GM04503 (cell line): ENCODE data around the gene BTRC.
A peak's percentile ranks its signal among the peaks of the same experiment; 100 is the strongest.

Experiments
- DNase-seq: peaks from one replicate; pipeline ENCODE4 v3.0.0-alpha.2; 2012; ENCODE audit warnings: low read depth

Gene BTRC

DNA sequence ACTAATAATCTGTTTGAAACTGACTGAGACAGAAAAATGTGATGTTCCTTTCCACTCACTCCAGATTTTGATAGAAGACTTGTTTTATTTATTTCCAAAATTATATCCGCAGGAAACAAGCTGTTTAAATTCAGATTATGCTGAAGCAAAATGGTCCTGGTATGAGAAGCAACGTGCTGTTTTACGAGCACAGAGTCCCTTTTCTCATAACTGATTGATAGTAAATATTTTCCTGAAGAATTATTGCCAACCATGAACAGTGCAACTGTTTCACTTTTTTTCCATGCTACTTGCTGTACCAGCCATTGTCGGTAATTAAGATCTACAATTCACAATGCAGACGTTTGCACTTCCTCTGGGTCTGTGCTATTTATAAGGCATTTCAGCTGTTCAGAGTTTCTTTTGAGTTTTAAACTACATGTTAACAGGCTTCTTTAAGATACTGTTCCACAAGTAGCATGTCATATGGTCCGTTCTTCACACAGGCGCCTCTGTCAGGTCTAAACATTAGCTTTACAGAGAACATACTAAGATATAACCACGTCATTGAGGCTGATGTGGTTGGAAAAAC is 130.3 kb downstream of the BTRC start:
- DNase-seq = no peak

DNA sequence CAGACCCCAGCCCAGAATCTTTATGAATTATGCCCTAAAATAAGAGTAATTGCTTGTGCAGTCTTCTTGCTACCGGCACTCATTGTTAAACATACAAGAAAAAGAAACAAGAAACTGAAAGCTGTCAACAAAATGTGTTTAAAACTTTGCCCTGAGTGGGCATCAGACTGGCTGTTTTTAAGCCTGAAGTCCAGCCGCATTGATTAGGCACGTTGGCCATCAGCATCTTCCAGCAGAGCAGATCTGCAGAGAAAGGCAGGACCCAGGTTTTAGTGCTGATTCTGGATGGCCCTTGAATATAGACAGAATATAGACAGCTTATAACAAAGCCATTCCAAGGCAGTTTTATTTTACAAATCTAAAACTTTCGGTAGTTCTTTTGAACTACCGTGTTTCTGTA is 131.2 kb downstream of the BTRC start:
- DNase-seq = no peak

DNA sequence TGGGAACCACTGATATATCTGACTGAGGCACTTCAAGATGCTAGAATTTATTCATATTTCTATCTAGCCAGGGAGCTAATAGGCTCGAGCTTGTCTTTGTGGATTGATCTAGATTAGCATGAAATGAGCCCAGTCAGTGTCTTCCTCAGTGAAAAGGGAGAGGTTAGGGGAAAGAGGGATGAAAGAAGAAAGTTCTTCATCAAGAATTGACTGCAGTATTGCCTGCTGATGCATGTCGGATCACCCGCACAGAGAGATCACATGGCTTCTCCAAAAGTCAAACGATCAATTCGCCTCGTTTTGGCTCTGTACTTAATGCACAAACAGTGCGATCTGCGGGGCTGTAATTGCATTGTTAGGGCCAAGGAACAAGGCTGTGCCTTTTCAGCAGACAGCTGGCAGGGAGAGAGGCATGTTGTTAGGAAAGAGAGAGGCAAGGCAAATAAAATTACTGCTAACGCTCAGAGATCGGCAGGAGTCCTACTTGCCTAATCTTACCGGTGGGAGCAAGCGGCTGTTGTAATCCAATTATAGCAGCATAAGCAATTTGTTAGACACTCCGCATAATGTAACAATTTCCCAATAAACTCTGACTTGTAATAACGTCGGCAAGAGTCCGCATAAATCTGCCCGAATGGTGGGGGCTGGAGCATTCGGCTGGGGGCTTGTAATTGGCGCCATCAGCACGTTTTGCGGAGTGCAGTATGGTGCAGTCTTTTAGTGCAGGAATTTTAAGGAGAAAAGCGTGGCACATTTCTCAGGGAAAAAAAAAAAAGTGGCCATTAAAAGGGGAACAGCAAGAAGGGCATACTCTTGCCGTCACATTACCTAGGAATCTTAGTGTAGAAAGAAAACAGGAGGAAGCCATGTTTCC is 132.0 kb downstream of the BTRC start:
- DNase-seq = no peak

DNA sequence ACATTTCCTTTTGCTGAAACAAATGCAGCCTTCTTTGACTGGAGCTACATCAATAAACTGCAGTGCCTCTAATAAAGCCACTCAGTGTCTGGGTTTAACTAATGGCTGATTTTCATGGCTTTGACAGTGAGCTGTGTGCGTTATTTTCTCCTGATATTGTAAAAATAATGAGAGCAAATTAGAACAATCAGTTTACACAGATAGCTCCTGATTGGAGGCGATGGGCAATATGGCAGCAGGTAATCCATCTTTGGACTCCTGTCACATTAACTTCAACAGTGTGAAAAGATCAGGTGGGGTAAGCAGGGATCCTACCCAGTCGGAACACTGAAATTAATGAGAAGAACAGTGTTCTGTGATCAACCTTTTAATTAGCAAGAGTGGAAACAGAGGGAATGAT is 133.4 kb downstream of the BTRC start:
- DNase-seq = no peak

DNA sequence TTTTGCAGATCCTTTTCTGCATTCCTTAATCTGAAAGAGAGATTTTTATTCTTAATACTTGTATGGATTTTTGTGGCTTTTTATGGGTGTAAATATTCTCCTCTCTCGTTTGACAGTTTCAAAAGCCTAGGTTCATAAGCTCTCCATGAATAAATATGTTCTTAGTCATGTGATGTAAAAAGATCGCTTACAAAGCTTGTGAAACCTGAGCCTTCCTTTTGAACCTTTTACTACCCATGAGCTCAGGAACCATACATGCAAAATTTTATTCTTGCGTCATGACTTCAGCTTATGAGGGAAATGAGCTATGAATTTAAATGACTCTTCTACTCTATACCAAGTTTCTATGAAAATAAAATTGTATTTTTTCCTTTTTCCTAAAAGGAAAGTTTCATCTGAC is 135.4 kb downstream of the BTRC start:
- DNase-seq = no peak

DNA sequence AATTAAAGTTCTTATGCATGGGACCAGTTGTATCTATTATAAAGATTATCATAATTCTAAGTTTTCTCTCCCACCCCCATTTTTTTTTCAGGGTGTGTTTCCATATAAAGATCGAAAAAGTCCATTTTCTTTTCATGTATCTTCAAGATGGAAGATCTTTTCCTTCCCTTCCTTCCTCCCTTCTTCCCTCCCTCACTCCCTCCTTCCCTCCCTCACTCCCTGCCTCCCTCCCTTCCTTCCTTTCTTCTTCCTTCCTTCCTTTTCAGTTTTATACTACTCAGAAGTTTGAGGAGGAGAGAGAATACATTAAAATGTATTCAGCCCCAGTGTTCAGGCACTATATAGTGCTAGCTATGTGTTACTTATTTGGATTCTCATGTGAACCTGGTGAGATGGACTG is 136.1 kb downstream of the BTRC start:
- DNase-seq = no peak

DNA sequence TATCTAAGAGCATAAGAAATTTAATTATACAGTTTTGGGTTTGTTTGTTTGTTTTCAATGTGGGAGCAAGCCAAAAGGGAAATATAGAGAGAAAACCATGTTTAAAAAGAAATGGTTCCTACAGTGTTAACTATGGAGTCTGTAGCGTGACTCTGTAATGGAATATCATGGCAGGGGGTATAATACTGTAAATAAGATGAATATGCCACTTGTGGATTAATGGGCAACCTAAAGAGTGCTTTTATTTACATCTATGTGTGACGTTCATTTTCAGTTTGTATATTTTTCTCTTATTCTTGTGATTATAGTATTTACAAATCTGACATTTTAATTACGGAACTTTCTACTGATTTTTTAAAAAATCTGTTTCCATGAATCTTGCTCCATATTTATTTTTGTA is 138.2 kb downstream of the BTRC start:
- no peak for DNase-seq

DNA sequence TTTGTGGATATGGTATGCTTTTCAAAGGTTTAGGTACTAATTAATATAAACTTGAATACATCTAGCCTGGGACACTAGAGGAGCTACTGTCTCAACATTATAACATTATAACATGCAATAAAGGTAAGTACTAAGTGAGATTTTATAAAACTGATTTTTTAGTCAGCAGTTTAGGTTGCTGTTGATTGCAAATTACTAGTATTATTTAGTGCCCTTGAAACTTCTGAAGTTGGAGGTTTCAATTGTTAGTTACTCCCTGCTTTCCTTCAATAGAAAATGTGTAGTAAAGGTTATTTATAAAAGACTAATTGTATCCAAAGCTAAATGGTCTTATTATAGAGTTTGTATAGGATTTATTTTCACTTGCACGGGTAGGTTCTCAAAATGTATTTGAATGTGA is 138.8 kb downstream of the BTRC start:
- DNase-seq = no peak

DNA sequence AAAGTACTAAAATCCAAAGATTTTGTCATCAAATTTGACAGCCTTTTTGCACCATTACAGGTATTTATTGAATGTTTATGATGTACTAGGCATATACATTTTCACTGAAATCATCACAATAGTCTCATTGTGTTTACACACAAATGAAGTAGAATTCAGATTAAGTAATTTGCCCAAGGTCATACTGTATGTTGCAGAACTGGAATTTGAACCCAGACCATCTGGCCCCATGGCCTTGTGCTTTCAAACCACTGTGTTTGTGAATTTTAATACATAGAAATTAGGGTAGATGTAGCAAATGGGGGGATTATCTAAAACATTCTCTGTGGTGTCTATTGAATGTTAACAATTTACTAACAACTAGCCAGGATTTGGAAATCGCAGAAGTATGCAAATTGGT is 139.3 kb downstream of the BTRC start:
- no peak for DNase-seq

DNA sequence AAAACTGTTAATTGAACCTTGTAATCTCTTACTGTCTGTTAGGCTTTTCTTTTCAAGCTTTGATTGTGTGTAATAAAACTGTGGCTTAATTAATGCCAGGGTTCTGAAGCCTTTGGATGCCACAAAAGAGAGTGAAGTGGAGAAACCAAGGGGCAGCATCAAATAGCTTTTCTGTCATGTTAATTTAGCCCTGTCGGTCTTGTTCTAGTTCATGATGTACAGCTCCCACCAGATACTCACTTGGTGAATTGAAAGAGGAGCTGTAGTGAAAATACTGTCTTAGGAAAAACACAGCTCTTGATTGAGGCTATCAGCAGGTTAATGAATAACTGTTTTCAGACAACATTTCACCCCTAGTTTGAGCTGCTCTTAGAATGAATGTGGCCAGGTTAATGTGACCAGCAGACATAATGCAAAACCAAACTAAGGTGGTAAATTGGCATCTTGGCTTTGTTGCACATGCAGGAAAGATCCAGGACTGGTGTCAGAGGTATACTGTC is 139.9 kb downstream of the BTRC start:
- DNase-seq = no peak

DNA sequence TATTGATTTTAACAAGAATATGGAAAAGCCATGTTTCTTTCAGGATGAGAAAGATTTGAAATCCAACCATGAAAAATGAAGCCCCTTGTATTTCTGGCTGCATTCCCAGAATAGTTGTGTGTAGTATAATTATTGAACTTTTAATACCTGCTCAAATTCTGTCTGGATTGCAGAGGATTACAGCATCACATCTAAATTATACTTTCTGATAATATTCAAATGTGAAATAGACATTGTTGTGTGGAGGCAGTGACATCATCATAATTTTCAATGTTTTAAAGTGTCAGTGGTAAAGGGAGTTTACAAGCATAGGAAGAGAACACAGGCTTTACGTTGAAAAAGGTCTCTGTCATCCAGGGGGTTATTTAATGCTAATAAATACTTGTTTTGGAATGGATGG is 140.7 kb downstream of the BTRC start:
- DNase-seq = no peak

DNA sequence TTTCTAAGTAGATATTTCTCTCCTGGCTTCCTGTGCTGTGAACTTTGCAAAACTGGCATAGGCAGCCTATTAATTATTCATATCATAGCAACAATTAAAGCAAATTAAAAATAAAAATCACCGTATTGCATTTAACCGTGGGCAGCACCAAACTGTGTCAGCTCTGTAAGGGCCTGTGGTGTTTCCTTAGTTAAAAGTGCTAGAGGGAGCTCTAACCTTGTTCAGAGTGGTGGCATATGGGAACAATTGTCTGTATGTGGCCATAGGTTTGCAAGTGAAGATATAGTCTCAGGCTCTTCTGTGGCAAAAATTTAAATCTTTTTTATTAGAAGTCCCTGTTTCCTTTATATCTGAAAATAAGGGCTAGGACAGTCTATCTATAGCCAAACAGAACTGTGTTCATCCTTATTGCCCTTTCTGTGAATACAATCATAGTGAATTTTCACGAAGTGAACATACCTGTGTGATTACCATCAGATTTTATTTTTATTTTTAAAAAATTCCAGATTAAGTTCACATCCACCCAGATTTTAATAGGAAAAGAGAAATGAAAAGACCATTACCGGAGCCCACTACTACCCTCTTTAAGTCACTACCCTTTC is 141.5 kb downstream of the BTRC start:
- DNase-seq = no peak

DNA sequence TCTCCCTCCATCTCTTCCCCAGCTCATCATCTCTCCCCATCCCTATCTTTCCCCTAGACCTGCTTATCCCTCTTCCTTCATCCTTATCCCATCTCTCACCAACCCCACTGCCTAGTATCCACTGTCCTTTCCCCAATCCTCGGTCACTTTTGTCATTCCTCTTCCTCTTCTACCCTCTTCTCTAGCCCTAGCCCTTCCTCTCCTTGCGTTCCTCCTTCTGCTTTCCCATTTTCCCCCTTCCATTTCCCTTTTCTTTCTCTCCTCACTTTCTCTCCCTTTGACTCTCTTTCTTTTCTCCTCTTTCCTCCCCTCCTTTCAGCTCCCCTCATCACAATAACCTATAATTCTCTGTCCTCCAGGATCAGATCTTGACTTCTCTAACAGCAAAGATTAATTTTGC is 150.5 kb downstream of the BTRC start:
- no peak for DNase-seq

DNA sequence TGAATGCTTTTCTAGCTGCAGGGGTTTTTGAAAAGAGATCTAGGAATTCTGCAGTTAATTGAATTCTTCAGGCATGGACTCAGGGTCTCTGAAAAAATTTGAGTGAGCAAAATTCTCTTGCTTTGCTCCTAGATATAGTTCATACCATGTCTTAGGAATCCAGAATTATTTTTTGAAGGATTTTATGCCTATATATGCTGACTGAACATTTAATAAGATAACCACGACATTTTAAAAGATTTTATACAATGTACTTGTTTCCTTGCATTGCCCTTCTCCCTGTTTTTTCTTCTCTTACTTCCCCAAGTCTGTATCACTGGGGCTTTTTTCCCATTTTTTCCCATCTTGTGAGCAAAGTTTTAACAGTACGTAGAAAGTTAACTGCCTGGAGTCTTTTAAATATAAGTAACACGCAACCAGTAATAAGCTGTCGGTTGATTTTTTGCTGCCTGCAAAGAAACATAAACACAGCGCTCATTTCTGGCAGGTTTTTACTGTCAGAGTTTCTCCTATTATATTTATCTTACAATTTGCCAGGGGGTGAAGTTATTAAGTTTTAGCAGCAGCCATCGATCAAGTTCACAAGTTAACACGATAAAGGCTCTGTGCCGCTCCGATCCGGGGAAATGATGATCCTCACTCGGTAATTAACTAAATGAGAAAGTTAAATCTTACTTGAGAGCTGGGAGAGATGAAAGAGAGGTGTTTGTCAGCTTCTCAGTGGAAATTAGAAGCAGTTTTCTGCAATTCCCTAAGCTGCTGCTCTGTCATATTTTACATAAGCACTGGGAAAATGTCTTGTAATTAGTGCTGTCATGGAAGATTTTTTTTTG is 153.1 kb downstream of the BTRC start:
- no peak for DNase-seq

DNA sequence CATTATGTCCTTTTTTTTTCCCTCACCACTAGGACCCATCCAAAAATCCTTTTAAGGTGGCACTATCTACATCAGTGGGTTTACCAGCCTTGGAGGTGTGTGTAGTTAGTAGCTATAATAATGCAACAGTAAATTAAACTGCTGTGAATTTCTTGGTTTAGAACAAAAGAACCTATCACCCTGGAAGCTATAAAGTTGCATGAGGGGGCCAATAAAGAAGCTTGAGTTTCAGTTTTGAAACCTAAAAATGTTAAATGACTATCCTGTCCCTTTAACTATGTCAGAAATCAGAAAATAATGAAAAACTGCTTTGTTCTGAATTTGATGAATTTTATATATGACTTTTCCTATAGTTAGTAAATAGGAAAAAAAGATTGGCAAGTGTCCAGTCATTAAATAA is 153.9 kb downstream of the BTRC start:
- DNase-seq = no peak

DNA sequence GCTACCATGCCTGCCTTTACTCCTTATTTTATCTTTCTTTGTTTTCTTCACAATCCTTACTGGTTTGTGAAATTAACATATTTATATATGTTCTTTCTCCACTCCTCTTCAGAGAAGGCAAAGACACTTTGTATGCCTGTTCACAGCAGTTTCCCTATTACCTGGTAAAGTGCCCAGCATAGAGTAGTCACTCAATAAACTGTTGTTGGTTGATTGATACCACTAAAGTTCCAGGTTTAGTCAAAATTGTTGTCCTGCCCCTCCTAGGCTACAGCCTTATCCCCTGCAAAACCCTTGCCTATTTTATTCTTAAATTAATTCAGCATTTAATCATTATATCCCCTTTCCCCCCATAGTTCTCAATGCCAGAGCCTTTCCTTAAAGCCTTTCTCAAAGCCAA is 158.0 kb downstream of the BTRC start:
- DNase-seq = no peak

DNA sequence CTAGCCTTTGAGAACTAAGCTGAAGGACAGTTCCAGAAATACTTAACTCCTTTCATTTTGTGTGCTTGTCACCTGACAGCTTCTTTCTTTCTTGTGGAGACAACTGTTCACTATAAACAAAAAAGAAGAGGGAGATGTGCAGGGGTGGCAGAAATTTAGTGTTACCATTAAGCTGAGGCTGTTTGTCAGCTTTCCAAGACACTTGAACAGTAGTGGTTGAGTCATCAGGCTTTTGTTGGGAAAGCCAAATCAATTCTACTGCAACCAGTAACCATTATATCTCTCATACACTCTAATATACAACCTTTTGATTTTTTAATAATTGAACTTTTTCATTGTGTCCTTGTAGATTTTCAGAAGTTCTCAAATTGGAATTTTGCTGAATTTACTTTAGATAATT is 158.8 kb downstream of the BTRC start:
- peak; percentile 26 for DNase-seq

DNA sequence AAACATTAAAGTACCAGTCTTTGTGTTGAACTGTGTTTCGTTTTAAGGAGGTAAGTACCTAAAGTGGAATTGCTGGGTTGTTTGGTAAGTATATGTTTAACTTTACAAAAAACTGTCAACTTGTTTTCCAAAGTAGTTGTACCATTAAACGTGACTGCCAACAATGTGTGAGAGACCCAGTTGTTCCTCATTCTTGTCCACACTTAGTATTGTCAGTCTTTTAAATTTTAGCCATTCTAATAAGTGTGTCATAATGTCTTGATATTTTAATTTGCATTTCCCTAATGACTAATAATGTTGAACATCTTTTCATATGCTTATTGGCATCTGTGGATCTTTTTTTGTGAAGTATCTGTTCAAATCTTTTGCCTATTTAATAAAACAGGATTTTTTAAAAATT is 159.8 kb downstream of the BTRC start:
- no peak for DNase-seq

DNA sequence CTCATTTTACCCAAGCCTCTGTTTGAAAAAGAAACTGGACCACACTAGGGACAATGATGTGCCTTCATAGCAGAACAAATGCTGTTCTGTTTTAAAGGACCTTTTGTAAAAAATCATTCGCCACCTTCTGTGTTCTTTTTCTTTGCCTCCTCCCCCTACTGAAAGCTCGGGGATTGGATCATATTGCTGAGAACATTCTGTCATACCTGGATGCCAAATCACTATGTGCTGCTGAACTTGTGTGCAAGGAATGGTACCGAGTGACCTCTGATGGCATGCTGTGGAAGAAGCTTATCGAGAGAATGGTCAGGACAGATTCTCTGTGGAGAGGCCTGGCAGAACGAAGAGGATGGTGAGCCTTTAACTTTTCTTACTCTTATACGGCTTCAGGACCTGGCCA is 171.9 kb downstream of the BTRC start:
- DNase-seq = no peak

DNA sequence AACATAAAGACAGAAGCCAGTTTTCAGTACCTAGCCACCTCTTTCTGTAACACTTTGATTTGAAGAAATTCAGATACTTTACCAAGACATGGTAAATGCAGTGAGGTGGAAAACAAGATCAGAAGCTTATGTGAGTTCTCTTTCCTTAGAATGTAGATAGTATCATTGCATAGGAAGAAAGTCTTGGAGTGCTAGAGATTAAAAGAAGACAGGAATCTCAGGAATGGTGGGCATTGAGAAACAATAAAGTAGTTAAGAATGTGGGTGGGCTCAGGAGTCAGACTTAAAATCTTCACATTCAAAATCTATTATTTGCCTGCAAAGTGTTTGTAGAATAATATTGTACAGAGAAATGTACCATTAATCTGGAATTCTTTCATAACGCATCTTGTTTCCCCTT is 175.2 kb downstream of the BTRC start:
- DNase-seq = no peak

DNA sequence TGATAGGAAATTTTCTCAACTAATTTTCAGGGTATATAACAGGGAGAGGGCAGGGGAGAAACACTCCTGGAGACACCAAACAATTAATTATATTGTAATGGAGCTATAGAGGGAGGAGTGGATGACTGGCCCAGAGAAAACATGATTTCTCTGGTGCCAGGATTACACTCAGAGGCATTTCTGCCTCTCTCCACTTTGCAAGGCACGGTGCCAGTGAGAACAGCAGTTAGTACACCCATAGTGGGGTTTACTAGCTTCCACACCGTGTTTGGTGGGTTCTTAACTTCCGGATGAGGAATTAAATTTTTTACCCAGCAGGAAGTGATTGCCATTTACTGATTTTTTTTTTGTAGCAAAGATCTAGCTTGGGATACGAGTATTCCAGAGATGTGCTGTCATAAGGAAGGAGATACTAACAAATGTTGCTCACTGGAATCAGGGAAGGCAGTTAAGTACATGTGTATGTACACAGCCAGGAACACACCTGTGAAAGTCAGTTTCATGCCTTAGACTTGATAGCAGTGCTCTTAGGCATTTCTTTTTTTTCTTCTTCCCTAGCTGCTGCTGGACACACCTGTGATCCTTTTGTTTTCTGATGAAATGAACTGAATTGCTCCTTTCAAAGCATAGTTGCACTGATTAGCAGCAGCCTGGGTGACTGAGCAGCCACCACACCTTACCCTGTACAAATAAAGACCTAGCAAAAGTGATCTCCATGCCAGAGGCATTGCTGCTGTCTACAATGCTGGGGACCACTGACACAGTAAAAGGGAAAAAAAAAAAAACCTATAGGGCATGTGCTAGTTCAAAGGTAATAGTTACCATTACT is 176.0 kb downstream of the BTRC start:
- no peak for DNase-seq

DNA sequence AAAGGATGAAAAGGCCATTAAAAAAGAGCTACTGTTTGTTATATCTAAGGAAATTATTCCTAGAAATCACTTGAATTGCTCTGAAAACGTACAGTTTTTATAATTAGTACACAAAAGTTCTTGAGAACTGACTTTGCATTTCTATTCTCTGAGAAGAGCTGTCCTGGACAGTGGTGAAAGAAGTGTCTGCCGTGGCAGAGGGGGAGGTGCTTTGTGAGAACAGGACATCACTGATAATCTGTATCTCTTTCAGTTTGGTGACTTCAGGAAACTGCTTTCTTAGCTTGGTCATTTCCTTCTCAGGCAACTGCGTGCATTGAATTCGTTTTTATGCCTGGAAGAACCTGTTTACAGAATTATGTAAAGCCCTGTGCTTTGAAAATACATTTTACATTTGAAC is 182.0 kb downstream of the BTRC start:
- DNase-seq = no peak
